Kidney (tissue), 22 donors: ENCODE data around the gene MYBBP1A. TPM values are rescaled to one million over a fixed set of nuclear protein-coding genes. Genes with fewer than 3 reads are reported as not detected.
"Not testable (repeated sequence)": the region's sequence is repeated elsewhere in the genome, so short reads cannot be mapped to it uniquely, and the experiment has no call there.

Experiments used
- DNase-seq, 5 donors: peaks; one replicate each; pipeline ENCODE4 v3.0.0-alpha.2; 2013 to 2020
- FAIRE-seq: peaks from 2 replicates; lab custom pipeline; 2012; peaks lifted over from hg19 to GRCh38; lab: Jason Lieb, UNC
- H3K27ac ChIP-seq, 2 donors: one replicate each; pipeline ENCODE4 v1.7.0; 2013; ENCODE audit warnings: low read depth in 2 of 2, low read length in 2 of 2, inconsistent platforms in 1 of 2
- H3K27me3 ChIP-seq: one replicate; pipeline ENCODE4 v1.7.1; 2013; ENCODE audit warnings: low read length, inconsistent platforms; ENCODE audit not compliant: control insufficient read depth, insufficient read depth
- H3K36me3 ChIP-seq, 3 donors: one replicate each; pipeline versions ENCODE4 v1.7.0 to v1.7.1; 2013; ENCODE audit warnings: low read length in 3 of 3, control low read depth in 1 of 3, inconsistent platforms in 1 of 3; ENCODE audit not compliant: insufficient read depth in 3 of 3, control insufficient read depth in 2 of 3
- H3K4me1 ChIP-seq, 3 donors: one replicate each; pipeline versions ENCODE4 v1.7.0 to v1.7.1; 2013; ENCODE audit warnings: low read length in 3 of 3, inconsistent platforms in 1 of 3, low read depth in 1 of 3; ENCODE audit not compliant: control insufficient read depth in 2 of 3, insufficient read depth in 2 of 3
- H3K4me3 ChIP-seq, 3 donors: one replicate each; pipeline versions ENCODE4 v1.7.0 to v1.8.1; 2013; ENCODE audit warnings: low read length in 3 of 3, control low read depth in 1 of 3, inconsistent platforms in 1 of 3
- H3K9ac ChIP-seq, 3 donors: one replicate each; pipeline versions ENCODE4 v1.7.0 to v1.7.1; 2013; ENCODE audit warnings: low read length in 3 of 3, control low read depth in 1 of 3, inconsistent platforms in 1 of 3
- H3K9me3 ChIP-seq, 3 donors: one replicate each; pipeline versions ENCODE4 v1.7.0 to v1.7.1; 2013; ENCODE audit warnings: low read length in 3 of 3, control low read depth in 1 of 3, inconsistent platforms in 1 of 3; ENCODE audit not compliant: control insufficient read depth in 2 of 3, insufficient read depth in 1 of 3
- intact Hi-C: fragments of 100-400 bp; cut with DNase I; formaldehyde crosslinking; loops from one replicate; pipeline ENCODE4 v1.11.1; 2022
- long read RNA-seq, 10 donors: library from polyadenylated mRNA in 1 of 10; unstranded in 1 of 10; transcript quantifications; one replicate each; pipeline ENCODE4 v2.0.0 and lab custom pipeline, GENCODE V29; 2021 to 2026
- polyA plus RNA-seq: library from polyadenylated mRNA; stranded (reverse); fragments of 350-450 nt; fragmentation: Illumina TruSeq; extraction: RNeasy Lipid Tissue Mini Kit (QIAGEN cat#74804); gene quantifications from one replicate; pipeline ENCODE4 v1.2.3, GENCODE V29; 2014; ENCODE audit warnings: low read depth, low replicate concordance; ENCODE audit not compliant: insufficient read depth
- total RNA-seq: library from RNA; stranded (reverse); fragmentation: NEBNext Ultra II Directional; extraction: Animal tissue kit (Norgen Biotek cat#: 25700); gene quantifications from one replicate; pipeline ENCODE4 v1.2.1, GENCODE V29; 2021
- TF ChIP-seq, protein P1 (sequence below): IDR thresholded peaks from 3 replicates; pipeline ENCODE4 v1.5.1; 2012; ENCODE audit warnings: mild to moderate bottlenecking, moderate library complexity, borderline replicate concordance; ENCODE audit not compliant: insufficient read depth; ENCODE audit errors: extremely low read depth
- donor health status: control.
- donor health status: control.
- donor health status: control.
- donor health status: control.
- donor health status: control.
- donor health status: DM: yes; HTN: yes; CAD: no.
- donor health status: Normal renal cell carcinoma (clear cell type).

The MYBBP1A gene, protein sequence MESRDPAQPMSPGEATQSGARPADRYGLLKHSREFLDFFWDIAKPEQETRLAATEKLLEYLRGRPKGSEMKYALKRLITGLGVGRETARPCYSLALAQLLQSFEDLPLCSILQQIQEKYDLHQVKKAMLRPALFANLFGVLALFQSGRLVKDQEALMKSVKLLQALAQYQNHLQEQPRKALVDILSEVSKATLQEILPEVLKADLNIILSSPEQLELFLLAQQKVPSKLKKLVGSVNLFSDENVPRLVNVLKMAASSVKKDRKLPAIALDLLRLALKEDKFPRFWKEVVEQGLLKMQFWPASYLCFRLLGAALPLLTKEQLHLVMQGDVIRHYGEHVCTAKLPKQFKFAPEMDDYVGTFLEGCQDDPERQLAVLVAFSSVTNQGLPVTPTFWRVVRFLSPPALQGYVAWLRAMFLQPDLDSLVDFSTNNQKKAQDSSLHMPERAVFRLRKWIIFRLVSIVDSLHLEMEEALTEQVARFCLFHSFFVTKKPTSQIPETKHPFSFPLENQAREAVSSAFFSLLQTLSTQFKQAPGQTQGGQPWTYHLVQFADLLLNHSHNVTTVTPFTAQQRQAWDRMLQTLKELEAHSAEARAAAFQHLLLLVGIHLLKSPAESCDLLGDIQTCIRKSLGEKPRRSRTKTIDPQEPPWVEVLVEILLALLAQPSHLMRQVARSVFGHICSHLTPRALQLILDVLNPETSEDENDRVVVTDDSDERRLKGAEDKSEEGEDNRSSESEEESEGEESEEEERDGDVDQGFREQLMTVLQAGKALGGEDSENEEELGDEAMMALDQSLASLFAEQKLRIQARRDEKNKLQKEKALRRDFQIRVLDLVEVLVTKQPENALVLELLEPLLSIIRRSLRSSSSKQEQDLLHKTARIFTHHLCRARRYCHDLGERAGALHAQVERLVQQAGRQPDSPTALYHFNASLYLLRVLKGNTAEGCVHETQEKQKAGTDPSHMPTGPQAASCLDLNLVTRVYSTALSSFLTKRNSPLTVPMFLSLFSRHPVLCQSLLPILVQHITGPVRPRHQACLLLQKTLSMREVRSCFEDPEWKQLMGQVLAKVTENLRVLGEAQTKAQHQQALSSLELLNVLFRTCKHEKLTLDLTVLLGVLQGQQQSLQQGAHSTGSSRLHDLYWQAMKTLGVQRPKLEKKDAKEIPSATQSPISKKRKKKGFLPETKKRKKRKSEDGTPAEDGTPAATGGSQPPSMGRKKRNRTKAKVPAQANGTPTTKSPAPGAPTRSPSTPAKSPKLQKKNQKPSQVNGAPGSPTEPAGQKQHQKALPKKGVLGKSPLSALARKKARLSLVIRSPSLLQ (N-terminal part only)
- 51.6 TPM for total RNA-seq
- 11.9 TPM for polyA plus RNA-seq
- long read RNA-seq, donor 1, full-length matches to known transcripts: 3 of 3 reads
- long read RNA-seq, donor 1, partial matches to known transcripts: 0 of 3 reads
- long read RNA-seq, donor 1, other reads (novel, unspliced or antisense): 0 of 3 reads
- long read RNA-seq, donor 2, full-length matches to known transcripts: 3 of 3 reads
- long read RNA-seq, donor 2, partial matches to known transcripts: 0 of 3 reads
- long read RNA-seq, donor 2, other reads (novel, unspliced or antisense): 0 of 3 reads
- long read RNA-seq, donor 3, full-length matches to known transcripts: 3 of 13 reads
- long read RNA-seq, donor 3, partial matches to known transcripts: 10 of 13 reads
- long read RNA-seq, donor 3, other reads (novel, unspliced or antisense): 0 of 13 reads
- long read RNA-seq, donor 4, full-length matches to known transcripts: 3 of 3 reads
- long read RNA-seq, donor 4, partial matches to known transcripts: 0 of 3 reads
- long read RNA-seq, donor 4, other reads (novel, unspliced or antisense): 0 of 3 reads
- long read RNA-seq, donor 5: 0 reads
- long read RNA-seq, donor 6: 0 reads
- long read RNA-seq, donor 7, full-length matches to known transcripts: 10 of 32 reads
- long read RNA-seq, donor 7, partial matches to known transcripts: 14 of 32 reads
- long read RNA-seq, donor 7, other reads (novel, unspliced or antisense): 8 of 32 reads
- long read RNA-seq, donor 8, partial matches to known transcripts: 57 of 60 reads
- long read RNA-seq, donor 8, other reads (novel, unspliced or antisense): 0 of 60 reads
- long read RNA-seq, donor 9, partial matches to known transcripts: 0 of 1 reads
- long read RNA-seq, donor 9, other reads (novel, unspliced or antisense): 0 of 1 reads
- long read RNA-seq, donor 10: 0 reads

DNA sequence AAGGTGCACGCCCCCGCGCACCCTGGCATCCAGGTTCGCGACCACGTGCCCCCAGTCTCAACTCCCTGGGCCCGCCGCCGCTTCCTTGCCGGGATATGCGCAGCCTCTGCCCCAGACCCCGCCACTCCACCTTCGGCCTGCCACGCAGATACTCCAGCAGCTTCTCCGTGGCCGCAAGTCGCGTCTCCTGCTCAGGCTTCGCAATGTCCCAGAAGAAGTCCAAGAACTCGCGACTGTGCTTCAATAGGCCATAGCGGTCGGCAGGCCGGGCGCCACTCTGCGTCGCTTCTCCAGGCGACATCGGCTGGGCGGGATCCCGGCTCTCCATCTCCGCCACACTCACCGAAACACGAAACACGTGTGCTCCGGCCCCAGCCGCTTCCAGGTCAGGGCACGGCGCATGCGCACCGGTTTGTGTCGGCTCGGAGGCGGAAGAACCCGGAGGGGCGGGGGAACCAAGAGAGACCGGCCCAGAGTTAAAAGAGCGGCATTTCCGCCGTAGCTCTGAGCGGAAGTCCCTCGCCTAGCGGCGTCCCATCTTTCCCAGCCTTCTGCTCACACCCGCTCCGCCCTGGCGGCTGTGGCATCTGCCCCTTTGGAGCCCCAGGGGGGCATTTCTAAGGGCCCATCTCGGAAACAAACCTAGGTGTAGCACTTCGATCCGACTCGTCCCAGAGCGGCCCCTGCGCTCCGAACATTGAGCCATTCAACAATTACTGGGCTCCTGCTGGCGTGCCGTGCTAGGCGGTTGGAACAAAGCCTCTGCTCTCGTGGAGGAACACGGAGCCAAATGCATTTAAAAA lies at the start of gene MYBBP1A:
MYBBP1A (minus strand) TSS at position 388 of the 803 bp plus-strand sequence; CDS start at position 328, 60 bp downstream.
- Histone ChIP-seq H3K4me1 (peaks cover 4 to 26% (median 14%) of the 10 kb centered on the region in 3 donors), H3K27ac (peak within 1 kb of the TSS; percentile 76 to 83), H3K9ac (peak within 1 kb of the TSS; percentile 67 to 73 (median 71)), H3K4me3 (peak within 1 kb of the TSS; percentile 68 to 93 (median 77)), H3K36me3 (peaks cover 0 to 8% (median 3%) of the 10 kb centered on the region in 3 donors), H3K27me3 (no peaks in the 10 kb centered on the region), H3K9me3 (no peaks in the 10 kb centered on the region)
- intact Hi-C loops: no loop called here
- TF ChIP-seq, protein P1, sequence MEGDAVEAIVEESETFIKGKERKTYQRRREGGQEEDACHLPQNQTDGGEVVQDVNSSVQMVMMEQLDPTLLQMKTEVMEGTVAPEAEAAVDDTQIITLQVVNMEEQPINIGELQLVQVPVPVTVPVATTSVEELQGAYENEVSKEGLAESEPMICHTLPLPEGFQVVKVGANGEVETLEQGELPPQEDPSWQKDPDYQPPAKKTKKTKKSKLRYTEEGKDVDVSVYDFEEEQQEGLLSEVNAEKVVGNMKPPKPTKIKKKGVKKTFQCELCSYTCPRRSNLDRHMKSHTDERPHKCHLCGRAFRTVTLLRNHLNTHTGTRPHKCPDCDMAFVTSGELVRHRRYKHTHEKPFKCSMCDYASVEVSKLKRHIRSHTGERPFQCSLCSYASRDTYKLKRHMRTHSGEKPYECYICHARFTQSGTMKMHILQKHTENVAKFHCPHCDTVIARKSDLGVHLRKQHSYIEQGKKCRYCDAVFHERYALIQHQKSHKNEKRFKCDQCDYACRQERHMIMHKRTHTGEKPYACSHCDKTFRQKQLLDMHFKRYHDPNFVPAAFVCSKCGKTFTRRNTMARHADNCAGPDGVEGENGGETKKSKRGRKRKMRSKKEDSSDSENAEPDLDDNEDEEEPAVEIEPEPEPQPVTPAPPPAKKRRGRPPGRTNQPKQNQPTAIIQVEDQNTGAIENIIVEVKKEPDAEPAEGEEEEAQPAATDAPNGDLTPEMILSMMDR: peak; percentile 33
- FAIRE-seq (no peak), DNase-seq (peak; percentile 96 to 99 (median 98))

DNA sequence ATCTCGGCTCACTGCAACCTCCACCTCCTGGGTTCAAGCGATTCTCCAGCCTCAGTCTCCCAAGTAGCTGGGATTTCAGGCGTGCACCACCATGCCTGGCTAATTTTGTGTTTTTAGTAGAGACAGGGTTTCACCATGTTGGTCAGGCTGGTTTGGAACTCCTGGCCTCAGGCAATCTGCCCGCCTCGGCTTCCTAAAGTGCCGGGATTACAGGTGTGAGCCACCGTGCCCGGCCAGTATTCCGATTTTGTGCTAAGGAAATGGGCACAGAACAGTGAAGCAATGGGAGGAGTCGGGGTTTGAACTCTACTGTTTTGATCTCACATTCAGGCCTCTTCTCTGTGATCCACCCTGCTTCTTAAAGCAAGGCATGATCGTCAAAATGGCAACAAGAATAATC lies 49.6 kb upstream of the MYBBP1A start:
- DNase-seq: peak in 1 of 5 donors; percentile 46
- FAIRE-seq, intact Hi-C loops, H3K4me3 ChIP-seq, H3K9ac ChIP-seq, H3K9me3 ChIP-seq, H3K27ac ChIP-seq, H3K27me3 ChIP-seq: not testable (repeated sequence)
- H3K36me3 ChIP-seq: peaks cover 0 to 17% (median 0%) of the 10 kb centered on the region in 3 donors
- peaks cover 10 to 23% (median 18%) of the 10 kb centered on the region in 3 donors for H3K4me1 ChIP-seq
